Measurements from ENCODE around the gene DPP6.

DNA sequence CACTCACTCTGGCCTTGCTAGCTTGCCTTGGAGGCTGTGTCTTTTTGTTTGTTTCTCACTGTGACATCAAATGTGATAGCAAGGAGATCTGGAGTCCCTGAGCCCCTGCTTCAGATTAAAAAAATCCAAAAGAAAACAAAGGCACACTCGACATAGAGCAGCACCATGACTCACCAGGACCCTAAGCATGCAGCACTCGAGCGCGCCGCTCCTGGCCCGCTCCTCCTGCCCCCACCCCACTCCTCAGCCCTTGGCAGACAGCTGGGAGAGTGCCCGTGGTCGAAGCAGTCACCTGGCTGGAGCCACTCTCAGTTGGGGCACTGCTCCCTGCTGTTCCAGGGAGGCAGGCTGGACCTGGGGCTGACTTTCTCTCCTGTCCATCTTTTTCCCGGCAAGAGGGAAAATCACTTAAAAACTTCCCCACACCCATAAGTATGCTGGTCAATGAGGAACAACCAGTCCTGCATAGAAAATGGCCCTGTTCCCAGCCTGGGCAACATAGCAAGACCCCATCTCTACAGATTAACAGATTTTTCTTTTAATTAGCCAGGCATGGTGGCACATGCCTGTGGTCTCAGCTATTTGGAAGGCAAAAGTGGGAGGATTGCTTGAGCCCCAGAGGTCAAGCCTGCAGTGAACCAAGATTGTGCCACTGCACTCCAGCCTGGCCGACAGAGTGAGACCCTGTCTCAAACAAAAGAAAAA is 822.4 kb downstream of the DPP6 start:
- TF ChIP-seq, protein P1, sequence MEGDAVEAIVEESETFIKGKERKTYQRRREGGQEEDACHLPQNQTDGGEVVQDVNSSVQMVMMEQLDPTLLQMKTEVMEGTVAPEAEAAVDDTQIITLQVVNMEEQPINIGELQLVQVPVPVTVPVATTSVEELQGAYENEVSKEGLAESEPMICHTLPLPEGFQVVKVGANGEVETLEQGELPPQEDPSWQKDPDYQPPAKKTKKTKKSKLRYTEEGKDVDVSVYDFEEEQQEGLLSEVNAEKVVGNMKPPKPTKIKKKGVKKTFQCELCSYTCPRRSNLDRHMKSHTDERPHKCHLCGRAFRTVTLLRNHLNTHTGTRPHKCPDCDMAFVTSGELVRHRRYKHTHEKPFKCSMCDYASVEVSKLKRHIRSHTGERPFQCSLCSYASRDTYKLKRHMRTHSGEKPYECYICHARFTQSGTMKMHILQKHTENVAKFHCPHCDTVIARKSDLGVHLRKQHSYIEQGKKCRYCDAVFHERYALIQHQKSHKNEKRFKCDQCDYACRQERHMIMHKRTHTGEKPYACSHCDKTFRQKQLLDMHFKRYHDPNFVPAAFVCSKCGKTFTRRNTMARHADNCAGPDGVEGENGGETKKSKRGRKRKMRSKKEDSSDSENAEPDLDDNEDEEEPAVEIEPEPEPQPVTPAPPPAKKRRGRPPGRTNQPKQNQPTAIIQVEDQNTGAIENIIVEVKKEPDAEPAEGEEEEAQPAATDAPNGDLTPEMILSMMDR (IDR thresholded peaks at IDR 0.05), result no peak
- TF ChIP-seq EZH2phosphoT487 (IDR thresholded peaks at IDR 0.05), result no peak

All from neural progenitor cell (in vitro differentiated cells).